ENCODE results near the gene ALKBH3. TPM values are rescaled to one million over a fixed set of nuclear protein-coding genes. Genes with fewer than 3 reads are reported as not detected.
A peak's percentile ranks its signal among the peaks of the same experiment; 100 is the strongest.

Gene ALKBH3
- total RNA-seq (10 to 100 TPM; 15.1 to 18.6 (median 17.4) TPM), polyA plus RNA-seq (17.4 TPM)
- long read RNA-seq, donor 1, transcript ALKBH3-201 (10 exons, 1,474 nt), result major isoform, 7 of 8 reads
- long read RNA-seq, donor 1, partial matches to known transcripts, result 0 of 8 reads
- long read RNA-seq, donor 1, other reads (novel, unspliced or antisense), result 1 of 8 reads
- long read RNA-seq, donor 2, partial matches to known transcripts, result 1 of 3 reads
- long read RNA-seq, donor 2, other reads (novel, unspliced or antisense), result 1 of 3 reads
- long read RNA-seq, donor 3, transcript ALKBH3-201 (10 exons, 1,474 nt), result major isoform, 15 of 27 reads
- long read RNA-seq, donor 3, partial matches to known transcripts, result 0 of 27 reads
- long read RNA-seq, donor 3, other reads (novel, unspliced or antisense), result 12 of 27 reads
- long read RNA-seq, donor 4, partial matches to known transcripts, result 0 of 1 reads
- long read RNA-seq, donor 4, other reads (novel, unspliced or antisense), result 1 of 1 reads

DNA sequence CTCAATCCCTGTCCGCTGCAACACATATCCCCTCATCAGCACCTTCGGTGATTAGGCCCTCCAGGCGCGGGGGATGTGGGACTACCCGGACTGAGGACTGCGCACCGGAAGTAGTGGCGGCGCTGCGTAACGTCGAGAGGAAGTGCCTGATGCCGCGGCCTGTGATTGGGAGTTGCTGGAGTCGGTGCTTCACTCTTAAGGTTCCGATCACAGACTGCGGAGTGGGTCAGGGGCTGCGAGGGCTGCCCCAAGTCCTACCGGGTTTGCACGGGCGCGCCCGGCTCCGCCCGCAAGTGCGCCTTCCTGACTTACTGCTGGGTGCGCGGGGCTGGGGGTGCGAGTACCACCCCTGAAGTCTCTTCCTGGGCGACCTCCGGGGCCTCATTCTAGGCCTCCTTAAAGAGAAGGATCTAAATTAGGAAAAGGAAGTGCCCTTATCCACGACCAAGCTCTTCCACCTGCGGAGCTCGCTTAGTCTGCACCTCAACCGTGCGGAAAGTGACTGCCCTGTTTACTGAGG, at the start of gene ALKBH3:
Gene ALKBH3, plus strand, starts transcription at position 192 of the 520 bp plus-strand sequence. CDS start 1,822 bp downstream, outside the sequence.
- Histone ChIP-seq H3K4me3 (ENCODE audit: low read length) (peak within 1 kb of the TSS; percentile 79), H3K4me1 (ENCODE audit: control insufficient read depth, insufficient read depth, low read length) (no peaks in the 10 kb centered on the region), H3K27me3 (ENCODE audit: control insufficient read depth, insufficient read depth) (no peaks in the 10 kb centered on the region), H3K27ac (ENCODE audit: low read length) (peak within 1 kb of the TSS; percentile 10), H3K9me3 (ENCODE audit: control insufficient read depth, low read length) (no peaks in the 10 kb centered on the region)
- WGBS, result under 1% methylated on average over 36 of the region's 36 CpGs
- peak; percentile 99 to 100 for ATAC-seq
- intact Hi-C loops (cut with DNase I), result no loop called here
- DNase-seq, result peak; percentile 92 to 96 (median 96)

DNA sequence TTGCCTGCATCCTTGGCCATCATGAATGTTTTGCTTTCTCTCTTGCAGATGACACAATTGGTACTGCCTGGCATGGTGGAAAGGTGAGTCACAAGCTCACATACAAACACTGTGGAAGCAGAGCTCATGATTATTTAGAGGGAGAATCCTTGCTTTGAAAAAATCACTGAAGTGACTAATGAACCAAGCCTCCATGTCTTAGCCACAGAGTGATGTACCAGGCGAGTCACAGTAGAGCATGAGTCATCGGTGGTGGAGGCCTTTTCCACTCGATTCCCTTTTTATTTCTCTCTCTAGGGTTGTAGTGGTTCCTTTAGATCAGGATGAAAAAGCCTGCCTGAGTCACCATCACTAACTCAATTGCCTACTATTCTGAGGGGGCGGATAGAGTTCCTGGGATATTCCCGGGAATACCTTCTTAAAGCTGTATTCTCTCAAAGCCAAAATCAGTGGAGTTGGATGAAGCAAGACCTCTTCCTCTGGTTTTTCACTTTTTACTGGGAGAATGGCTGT, 49.6 kb upstream of the ALKBH3 start:
- DNase-seq (no peak), ATAC-seq (peak; percentile 40 to 84)
- no peak overlapping the region for H3K4me3 ChIP-seq (ENCODE audit: low read length)
- intact Hi-C loops (cut with DNase I), result no loop called here
- H3K27me3 ChIP-seq (ENCODE audit: control insufficient read depth, insufficient read depth), result no peaks in the 10 kb centered on the region
- H3K27ac ChIP-seq (ENCODE audit: low read length), result no peak overlapping the region
- H3K9me3 ChIP-seq (ENCODE audit: control insufficient read depth, low read length), result no peaks in the 10 kb centered on the region
- no peaks in the 10 kb centered on the region for H3K4me1 ChIP-seq (ENCODE audit: control insufficient read depth, insufficient read depth, low read length)
- 71% methylated on average over 5 of the region's 5 CpGs for WGBS

DNA sequence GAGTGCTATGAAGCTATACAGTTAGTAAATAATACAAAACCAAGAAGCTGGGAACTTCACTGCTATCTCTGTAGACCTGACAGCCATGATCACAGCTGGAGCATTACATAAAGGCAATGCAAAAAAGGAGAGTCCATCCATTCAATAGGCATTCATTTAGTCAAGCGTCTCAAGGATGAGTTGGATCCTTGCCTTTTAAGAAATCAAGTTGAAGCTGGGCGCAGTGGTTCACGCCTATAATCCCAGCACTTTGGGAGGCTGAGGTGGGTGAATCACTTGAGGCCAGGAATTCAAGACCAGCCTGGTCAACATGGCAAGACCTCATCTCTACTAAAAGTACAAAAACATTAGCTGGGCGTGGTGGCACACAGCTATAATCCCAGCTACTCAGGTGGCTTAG, 48.1 kb upstream of the ALKBH3 start:
- no peaks in the 10 kb centered on the region for H3K4me1 ChIP-seq (ENCODE audit: control insufficient read depth, insufficient read depth, low read length)
- H3K27me3 ChIP-seq (ENCODE audit: control insufficient read depth, insufficient read depth), result no peaks in the 10 kb centered on the region
- 99% methylated on average over 4 of the region's 4 CpGs for WGBS
- H3K9me3 ChIP-seq (ENCODE audit: control insufficient read depth, low read length), result no peaks in the 10 kb centered on the region
- no peak for ATAC-seq
- no peak overlapping the region for H3K27ac ChIP-seq (ENCODE audit: low read length)
- intact Hi-C loops (cut with DNase I), result no loop called here
- DNase-seq, result no peak
- no peak overlapping the region for H3K4me3 ChIP-seq (ENCODE audit: low read length)

DNA sequence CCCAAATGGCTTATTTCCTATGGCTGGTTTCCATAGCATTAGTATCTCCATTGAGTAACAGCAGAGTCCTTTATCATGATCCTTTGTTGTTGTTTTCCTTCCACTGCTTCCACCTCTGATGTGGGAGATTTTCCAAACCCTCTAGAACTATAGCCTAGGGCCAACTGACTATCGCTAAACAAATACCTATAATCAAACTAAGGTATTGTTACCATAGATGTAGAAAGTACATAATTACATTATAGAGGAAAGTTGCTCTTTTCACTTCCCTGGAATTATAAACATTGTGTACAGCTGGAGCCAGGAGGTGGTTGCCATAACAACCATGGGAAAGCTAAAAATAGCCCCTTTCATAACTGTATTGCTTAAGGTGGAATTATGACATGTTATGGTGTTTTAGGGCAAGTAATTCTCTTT, 47.0 kb upstream of the ALKBH3 start:
- DNase-seq (no peak), ATAC-seq (no peak)
- no peaks in the 10 kb centered on the region for H3K27me3 ChIP-seq (ENCODE audit: control insufficient read depth, insufficient read depth)
- intact Hi-C loops (cut with DNase I), result no loop called here
- H3K4me3 ChIP-seq (ENCODE audit: low read length), result no peak overlapping the region
- H3K4me1 ChIP-seq (ENCODE audit: control insufficient read depth, insufficient read depth, low read length), result no peaks in the 10 kb centered on the region
- H3K27ac ChIP-seq (ENCODE audit: low read length), result no peak overlapping the region
- WGBS, result 63% methylated on average over 1 of the region's 1 CpG
- no peaks in the 10 kb centered on the region for H3K9me3 ChIP-seq (ENCODE audit: control insufficient read depth, low read length)

DNA sequence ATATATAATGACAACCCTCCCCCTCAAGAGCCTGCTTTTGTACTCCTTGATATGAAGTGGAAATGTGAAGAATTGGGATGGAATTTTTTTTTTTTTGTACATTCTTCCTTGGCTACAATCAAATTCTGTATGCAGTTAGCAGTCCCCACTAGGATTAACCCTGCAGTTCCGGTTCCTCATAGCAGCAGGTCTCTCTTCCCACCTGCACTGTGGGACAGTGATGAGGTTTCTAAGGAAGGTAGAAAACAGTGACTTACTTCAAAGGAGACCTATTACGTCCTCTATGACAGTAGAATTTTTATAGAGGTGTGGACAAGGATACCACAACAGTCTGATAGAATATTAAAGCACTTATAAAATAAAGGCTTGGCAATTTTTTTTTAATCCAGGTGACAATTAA, 46.3 kb upstream of the ALKBH3 start:
- Histone ChIP-seq H3K27ac (ENCODE audit: low read length) (no peak overlapping the region), H3K4me3 (ENCODE audit: low read length) (no peak overlapping the region), H3K27me3 (ENCODE audit: control insufficient read depth, insufficient read depth) (no peaks in the 10 kb centered on the region), H3K4me1 (ENCODE audit: control insufficient read depth, insufficient read depth, low read length) (no peaks in the 10 kb centered on the region), H3K9me3 (ENCODE audit: control insufficient read depth, low read length) (no peaks in the 10 kb centered on the region)
- 87% methylated on average over 2 of the region's 2 CpGs for WGBS
- intact Hi-C loops (cut with DNase I), result no loop called here
- DNase-seq (no peak), ATAC-seq (no peak)

DNA sequence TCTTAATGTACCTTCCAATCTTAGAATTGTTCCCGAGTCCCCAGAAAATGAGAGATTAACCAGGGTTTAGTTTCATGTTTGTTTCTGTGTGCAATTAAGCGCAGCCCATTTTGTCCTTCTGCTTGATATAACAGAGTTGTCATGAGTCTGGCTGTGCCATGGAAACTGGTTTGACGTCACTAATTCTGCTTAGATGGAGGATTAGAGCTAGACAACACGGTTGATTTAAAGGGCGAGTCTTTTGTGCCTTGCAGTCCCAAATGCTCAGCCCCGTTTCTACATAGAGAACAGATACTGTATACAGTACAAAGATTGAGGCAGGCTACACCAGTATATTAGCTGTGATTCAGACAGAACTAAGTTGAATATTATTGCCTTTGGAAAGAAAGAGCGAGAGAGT, 45.5 kb upstream of the ALKBH3 start:
- DNase-seq (no peak), ATAC-seq (peak in 1 of 2 donors; percentile 12)
- Histone ChIP-seq H3K4me1 (ENCODE audit: control insufficient read depth, insufficient read depth, low read length) (no peaks in the 10 kb centered on the region), H3K27ac (ENCODE audit: low read length) (no peak overlapping the region), H3K4me3 (ENCODE audit: low read length) (no peak overlapping the region), H3K9me3 (ENCODE audit: control insufficient read depth, low read length) (no peaks in the 10 kb centered on the region), H3K27me3 (ENCODE audit: control insufficient read depth, insufficient read depth) (no peaks in the 10 kb centered on the region)
- intact Hi-C loops (cut with DNase I), result no loop called here
- WGBS, result 79% methylated on average over 7 of the region's 7 CpGs

DNA sequence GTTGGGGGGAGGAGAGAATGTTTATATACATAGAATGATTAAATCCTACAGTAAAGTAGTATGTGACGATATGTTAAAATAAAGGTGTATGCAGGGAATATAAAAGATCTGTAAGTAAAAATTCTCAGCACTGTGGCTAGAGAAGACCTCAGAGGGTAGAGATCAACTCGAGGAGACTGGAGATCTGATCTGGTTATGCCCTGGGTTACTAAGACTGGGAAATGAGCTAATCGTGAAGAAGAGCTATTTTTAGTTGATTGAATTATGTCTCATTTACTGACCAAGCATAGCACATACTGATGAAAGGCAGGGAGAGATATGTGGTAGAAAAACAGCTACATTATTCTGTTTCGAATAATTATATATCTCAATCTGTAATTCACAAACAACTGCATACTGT, 42.8 kb upstream of the ALKBH3 start:
- ATAC-seq, result peak; percentile 43 to 50
- no peaks in the 10 kb centered on the region for H3K9me3 ChIP-seq (ENCODE audit: control insufficient read depth, low read length)
- DNase-seq, result no peak
- no peak overlapping the region for H3K27ac ChIP-seq (ENCODE audit: low read length)
- H3K27me3 ChIP-seq (ENCODE audit: control insufficient read depth, insufficient read depth), result no peaks in the 10 kb centered on the region
- H3K4me3 ChIP-seq (ENCODE audit: low read length), result no peak overlapping the region
- H3K4me1 ChIP-seq (ENCODE audit: control insufficient read depth, insufficient read depth, low read length), result no peaks in the 10 kb centered on the region
- intact Hi-C loops (cut with DNase I), result no loop called here
- 39% methylated on average over 4 of the region's 4 CpGs for WGBS

DNA sequence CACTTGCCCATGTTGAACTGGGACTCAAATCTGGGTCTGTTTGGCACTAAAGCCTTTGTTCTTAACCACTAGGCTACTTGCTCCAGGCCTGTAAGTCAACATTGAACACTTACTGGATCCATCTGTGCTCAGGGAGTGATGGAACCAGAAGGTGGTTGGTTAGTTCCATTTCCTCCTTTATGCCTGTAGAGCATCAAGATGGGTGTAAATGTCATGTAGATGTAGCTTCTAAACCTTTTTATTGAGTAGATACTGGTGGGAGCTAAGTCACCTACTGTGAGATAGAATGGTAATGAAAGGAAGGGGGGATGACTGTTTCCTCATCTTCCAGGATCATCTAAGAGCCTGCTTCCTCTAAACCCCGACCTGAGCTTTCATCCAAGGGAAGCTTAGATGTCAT, 38.6 kb upstream of the ALKBH3 start:
- intact Hi-C loops (cut with DNase I), result loop anchor here in 1 of 4 donors (10.0 kb wide), 1 partner anchor 267 kb away; no protein-coding TSS in a partner anchor
- no peaks in the 10 kb centered on the region for H3K27me3 ChIP-seq (ENCODE audit: control insufficient read depth, insufficient read depth)
- WGBS, result 79% methylated on average over 1 of the region's 1 CpG
- H3K9me3 ChIP-seq (ENCODE audit: control insufficient read depth, low read length), result no peaks in the 10 kb centered on the region
- no peak overlapping the region for H3K27ac ChIP-seq (ENCODE audit: low read length)
- H3K4me3 ChIP-seq (ENCODE audit: low read length), result no peak overlapping the region
- ATAC-seq (no peak), DNase-seq (no peak)
- no peaks in the 10 kb centered on the region for H3K4me1 ChIP-seq (ENCODE audit: control insufficient read depth, insufficient read depth, low read length)

DNA sequence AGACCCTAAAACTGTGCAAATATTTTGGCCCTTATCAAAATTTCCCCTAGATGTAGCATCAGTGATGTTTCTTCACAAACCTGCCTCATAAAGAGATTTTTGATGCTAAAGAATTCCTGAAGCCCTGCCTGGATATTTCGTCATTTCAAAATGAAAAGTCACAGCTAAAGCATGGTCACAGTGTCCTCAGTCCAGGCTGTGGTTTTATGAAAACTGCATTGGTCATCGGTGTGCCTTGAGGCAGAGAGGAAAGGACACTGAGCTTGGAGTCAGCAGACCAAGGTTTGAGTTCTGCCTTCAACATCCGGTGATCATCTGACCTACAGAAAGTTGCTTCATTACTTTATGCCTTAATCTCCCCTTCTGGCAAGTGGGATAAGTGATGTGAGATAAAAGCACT, 34.8 kb upstream of the ALKBH3 start:
- Histone ChIP-seq H3K27me3 (ENCODE audit: control insufficient read depth, insufficient read depth) (no peaks in the 10 kb centered on the region), H3K4me3 (ENCODE audit: low read length) (no peak overlapping the region), H3K9me3 (ENCODE audit: control insufficient read depth, low read length) (no peaks in the 10 kb centered on the region), H3K4me1 (ENCODE audit: control insufficient read depth, insufficient read depth, low read length) (no peaks in the 10 kb centered on the region), H3K27ac (ENCODE audit: low read length) (no peak overlapping the region)
- no peak for ATAC-seq
- intact Hi-C loops (cut with DNase I), result loop anchor here in 1 of 4 donors (10.0 kb wide), 1 partner anchor 271 kb away; no protein-coding TSS in a partner anchor
- 96% methylated on average over 3 of the region's 3 CpGs for WGBS
- DNase-seq, result no peak

DNA sequence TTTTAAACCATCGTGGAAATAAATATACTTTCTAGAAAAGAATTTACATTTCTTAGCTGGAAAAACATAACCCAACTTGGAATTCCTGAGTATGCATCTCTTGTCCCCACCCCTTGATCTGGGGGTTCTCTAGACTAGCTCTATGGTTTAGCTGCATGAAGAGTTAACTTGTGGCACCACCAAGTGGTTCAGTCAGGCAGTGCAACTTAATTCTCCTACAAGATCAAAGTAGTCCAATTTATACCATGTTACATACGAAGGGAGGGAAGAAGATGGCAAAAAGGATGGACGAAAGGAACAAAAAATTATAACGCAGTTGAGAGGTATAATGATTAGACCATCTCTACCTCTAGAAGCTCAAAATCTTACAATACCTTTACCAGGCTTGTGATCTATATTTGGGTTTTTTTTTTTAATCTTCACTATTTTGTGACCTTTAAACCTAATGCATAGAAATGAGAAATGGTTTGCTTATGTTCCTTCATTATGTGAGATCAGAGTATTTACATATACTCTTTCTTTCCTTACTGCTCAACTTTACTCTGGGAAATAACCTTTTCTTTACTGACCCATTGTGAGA, 28.5 kb upstream of the ALKBH3 start:
- intact Hi-C loops (cut with DNase I), result no loop called here
- Histone ChIP-seq H3K4me1 (ENCODE audit: control insufficient read depth, insufficient read depth, low read length) (no peaks in the 10 kb centered on the region), H3K27me3 (ENCODE audit: control insufficient read depth, insufficient read depth) (no peaks in the 10 kb centered on the region), H3K9me3 (ENCODE audit: control insufficient read depth, low read length) (no peaks in the 10 kb centered on the region), H3K4me3 (ENCODE audit: low read length) (no peak overlapping the region), H3K27ac (ENCODE audit: low read length) (no peak overlapping the region)
- DNase-seq (peak in 1 of 3 donors; percentile 56), ATAC-seq (peak in 1 of 2 donors; percentile 74)
- 25% methylated on average over 4 of the region's 4 CpGs for WGBS

DNA sequence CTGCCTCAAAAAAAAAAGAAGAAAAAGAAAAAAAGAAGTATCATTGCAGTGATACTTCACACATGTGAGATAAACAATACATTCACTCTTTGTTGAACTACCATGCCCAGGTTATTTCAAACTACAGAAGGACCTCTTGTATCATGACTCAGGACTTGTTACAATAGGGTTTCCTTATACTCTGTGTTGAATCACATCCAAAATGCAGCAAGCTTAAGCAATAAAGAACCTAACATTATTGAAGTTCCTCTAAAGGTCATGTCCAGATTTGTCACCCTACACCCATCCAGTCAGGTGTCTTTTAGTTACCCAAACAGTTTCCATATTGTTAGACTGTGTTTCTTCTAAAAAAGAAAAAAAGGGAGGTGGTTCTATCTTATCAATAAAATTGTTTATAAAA, 26.9 kb upstream of the ALKBH3 start:
- no peak overlapping the region for H3K27ac ChIP-seq (ENCODE audit: low read length)
- no peaks in the 10 kb centered on the region for H3K27me3 ChIP-seq (ENCODE audit: control insufficient read depth, insufficient read depth)
- H3K4me3 ChIP-seq (ENCODE audit: low read length), result no peak overlapping the region
- no peak for ATAC-seq
- no peaks in the 10 kb centered on the region for H3K9me3 ChIP-seq (ENCODE audit: control insufficient read depth, low read length)
- intact Hi-C loops (cut with DNase I), result no loop called here
- H3K4me1 ChIP-seq (ENCODE audit: control insufficient read depth, insufficient read depth, low read length), result no peaks in the 10 kb centered on the region
- no peak for DNase-seq
